Subcutaneous adipose tissue (tissue), 4 donors: ENCODE measurements around the gene HOMER1. TPM values are rescaled to one million over a fixed set of nuclear protein-coding genes. Genes with fewer than 3 reads are reported as not detected.

Source experiments
- CTCF ChIP-seq: fragments of 450-650 bp; IDR thresholded peaks from one replicate; pipeline ENCODE4 v1.5.1; 2016; ENCODE audit warnings: low read depth, mild to moderate bottlenecking, control low read depth, antibody characterized with exemption, moderate library complexity
- total RNA-seq, 4 donors: library from RNA; depleted of rRNA; stranded (reverse); fragments of >200 nt; gene quantifications; one replicate each; pipeline ENCODE4 v1.1.0, GENCODE V29; 2016

Gene HOMER1
- total RNA-seq, 4 donors from 2014 or later, result 1.5 to 7.2 (median 3.7) TPM

GRCh38 chr5:79418276-79418675, 95.7 kb downstream of the HOMER1 start:
- no peak for TF ChIP-seq CTCF

GRCh38 chr5:79417495-79417894, 96.4 kb downstream of the HOMER1 start:
- no peak for TF ChIP-seq CTCF

- no peak for TF ChIP-seq CTCF
These were observed 97.4 kb downstream of the HOMER1 start for GRCh38 chr5:79416499-79416898.

- no peak for TF ChIP-seq CTCF
These were observed 100.8 kb downstream of the HOMER1 start for GRCh38 chr5:79413112-79413511.

- TF ChIP-seq CTCF, result no peak
These were observed 105.9 kb downstream of the HOMER1 start for GRCh38 chr5:79408028-79408427.

GRCh38 chr5:79407591-79407990, 106.3 kb downstream of the HOMER1 start:
- TF ChIP-seq CTCF, result no peak

- TF ChIP-seq CTCF, result no peak
These were observed 112.7 kb downstream of the HOMER1 start for GRCh38 chr5:79401216-79401615.
